ENCODE results near the gene EXPH5. TPM values are rescaled to one million over a fixed set of nuclear protein-coding genes. Genes with fewer than 3 reads are reported as not detected.

The EXPH5 gene
- total and polyA plus RNA-seq, 2 of the 8 experiments (the other 6 are each of a cell fraction or from before 2014, with no cell fraction given) = 1.1 to 11.5 TPM

DNA sequence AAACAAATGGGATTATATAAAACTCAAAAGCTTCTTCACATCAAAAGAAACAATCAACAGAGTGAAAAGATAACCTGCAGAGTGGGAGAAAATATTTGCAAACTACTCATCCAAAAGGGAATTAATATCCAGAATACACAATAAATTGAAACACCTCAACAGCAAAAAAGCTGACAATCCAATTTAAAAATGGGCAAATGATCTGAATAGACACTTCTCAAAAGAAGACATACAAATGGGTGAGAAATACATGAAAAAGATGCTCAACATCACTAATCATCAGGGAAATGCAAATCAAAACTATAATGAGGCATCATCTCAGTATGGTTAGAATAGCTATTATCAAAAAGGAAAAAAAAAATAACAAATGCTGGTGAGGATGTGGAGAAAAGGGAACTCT lies 13.5 kb downstream of the EXPH5 start (continued):
- TF ChIP-seq, protein P1, sequence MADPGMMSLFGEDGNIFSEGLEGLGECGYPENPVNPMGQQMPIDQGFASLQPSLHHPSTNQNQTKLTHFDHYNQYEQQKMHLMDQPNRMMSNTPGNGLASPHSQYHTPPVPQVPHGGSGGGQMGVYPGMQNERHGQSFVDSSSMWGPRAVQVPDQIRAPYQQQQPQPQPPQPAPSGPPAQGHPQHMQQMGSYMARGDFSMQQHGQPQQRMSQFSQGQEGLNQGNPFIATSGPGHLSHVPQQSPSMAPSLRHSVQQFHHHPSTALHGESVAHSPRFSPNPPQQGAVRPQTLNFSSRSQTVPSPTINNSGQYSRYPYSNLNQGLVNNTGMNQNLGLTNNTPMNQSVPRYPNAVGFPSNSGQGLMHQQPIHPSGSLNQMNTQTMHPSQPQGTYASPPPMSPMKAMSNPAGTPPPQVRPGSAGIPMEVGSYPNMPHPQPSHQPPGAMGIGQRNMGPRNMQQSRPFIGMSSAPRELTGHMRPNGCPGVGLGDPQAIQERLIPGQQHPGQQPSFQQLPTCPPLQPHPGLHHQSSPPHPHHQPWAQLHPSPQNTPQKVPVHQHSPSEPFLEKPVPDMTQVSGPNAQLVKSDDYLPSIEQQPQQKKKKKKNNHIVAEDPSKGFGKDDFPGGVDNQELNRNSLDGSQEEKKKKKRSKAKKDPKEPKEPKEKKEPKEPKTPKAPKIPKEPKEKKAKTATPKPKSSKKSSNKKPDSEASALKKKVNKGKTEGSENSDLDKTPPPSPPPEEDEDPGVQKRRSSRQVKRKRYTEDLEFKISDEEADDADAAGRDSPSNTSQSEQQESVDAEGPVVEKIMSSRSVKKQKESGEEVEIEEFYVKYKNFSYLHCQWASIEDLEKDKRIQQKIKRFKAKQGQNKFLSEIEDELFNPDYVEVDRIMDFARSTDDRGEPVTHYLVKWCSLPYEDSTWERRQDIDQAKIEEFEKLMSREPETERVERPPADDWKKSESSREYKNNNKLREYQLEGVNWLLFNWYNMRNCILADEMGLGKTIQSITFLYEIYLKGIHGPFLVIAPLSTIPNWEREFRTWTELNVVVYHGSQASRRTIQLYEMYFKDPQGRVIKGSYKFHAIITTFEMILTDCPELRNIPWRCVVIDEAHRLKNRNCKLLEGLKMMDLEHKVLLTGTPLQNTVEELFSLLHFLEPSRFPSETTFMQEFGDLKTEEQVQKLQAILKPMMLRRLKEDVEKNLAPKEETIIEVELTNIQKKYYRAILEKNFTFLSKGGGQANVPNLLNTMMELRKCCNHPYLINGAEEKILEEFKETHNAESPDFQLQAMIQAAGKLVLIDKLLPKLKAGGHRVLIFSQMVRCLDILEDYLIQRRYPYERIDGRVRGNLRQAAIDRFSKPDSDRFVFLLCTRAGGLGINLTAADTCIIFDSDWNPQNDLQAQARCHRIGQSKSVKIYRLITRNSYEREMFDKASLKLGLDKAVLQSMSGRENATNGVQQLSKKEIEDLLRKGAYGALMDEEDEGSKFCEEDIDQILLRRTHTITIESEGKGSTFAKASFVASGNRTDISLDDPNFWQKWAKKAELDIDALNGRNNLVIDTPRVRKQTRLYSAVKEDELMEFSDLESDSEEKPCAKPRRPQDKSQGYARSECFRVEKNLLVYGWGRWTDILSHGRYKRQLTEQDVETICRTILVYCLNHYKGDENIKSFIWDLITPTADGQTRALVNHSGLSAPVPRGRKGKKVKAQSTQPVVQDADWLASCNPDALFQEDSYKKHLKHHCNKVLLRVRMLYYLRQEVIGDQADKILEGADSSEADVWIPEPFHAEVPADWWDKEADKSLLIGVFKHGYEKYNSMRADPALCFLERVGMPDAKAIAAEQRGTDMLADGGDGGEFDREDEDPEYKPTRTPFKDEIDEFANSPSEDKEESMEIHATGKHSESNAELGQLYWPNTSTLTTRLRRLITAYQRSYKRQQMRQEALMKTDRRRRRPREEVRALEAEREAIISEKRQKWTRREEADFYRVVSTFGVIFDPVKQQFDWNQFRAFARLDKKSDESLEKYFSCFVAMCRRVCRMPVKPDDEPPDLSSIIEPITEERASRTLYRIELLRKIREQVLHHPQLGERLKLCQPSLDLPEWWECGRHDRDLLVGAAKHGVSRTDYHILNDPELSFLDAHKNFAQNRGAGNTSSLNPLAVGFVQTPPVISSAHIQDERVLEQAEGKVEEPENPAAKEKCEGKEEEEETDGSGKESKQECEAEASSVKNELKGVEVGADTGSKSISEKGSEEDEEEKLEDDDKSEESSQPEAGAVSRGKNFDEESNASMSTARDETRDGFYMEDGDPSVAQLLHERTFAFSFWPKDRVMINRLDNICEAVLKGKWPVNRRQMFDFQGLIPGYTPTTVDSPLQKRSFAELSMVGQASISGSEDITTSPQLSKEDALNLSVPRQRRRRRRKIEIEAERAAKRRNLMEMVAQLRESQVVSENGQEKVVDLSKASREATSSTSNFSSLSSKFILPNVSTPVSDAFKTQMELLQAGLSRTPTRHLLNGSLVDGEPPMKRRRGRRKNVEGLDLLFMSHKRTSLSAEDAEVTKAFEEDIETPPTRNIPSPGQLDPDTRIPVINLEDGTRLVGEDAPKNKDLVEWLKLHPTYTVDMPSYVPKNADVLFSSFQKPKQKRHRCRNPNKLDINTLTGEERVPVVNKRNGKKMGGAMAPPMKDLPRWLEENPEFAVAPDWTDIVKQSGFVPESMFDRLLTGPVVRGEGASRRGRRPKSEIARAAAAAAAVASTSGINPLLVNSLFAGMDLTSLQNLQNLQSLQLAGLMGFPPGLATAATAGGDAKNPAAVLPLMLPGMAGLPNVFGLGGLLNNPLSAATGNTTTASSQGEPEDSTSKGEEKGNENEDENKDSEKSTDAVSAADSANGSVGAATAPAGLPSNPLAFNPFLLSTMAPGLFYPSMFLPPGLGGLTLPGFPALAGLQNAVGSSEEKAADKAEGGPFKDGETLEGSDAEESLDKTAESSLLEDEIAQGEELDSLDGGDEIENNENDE (IDR thresholded peaks at IDR 0.05; ENCODE audit: insufficient replicate concordance, low read length) = no peak
- TF ChIP-seq FOSL1 (IDR thresholded peaks at IDR 0.05; ENCODE audit: insufficient read depth, low read depth, low read length) (no peak), TAF7 (optimal IDR thresholded peaks at IDR 0.05; ENCODE audit: borderline replicate concordance, low read depth, low read length) (no peak), MAFK (IDR thresholded peaks at IDR 0.05; ENCODE audit: low read depth, low read length) (no peak)
